ENCODE results near the gene PRSS1. TPM values are rescaled to one million over a fixed set of nuclear protein-coding genes. Genes with fewer than 3 reads are reported as not detected.
A peak's percentile ranks its signal among the peaks of the same experiment; 100 is the strongest.

The PRSS1 gene
- total and polyA plus RNA-seq, 2 experiments from 2014 or later = not detected

GRCh38 chr7:142709921-142710320, 39.4 kb upstream of the PRSS1 start (continued):
- TF ChIP-seq ZNF462 (CRISPR knock-in tag; IDR thresholded peaks at IDR 0.05) = no peak

GRCh38 chr7:142711196-142711595, 38.1 kb upstream of the PRSS1 start:
- Histone ChIP-seq H3K9me2 (ENCODE audit: insufficient read depth) (peaks cover 3% of the 10 kb centered on the region; the same call in 1 of the 2 replicates), H3K4me1 (ENCODE audit: insufficient read depth) (peaks cover 38% of the 10 kb centered on the region), H3F3A (replicated peaks; ENCODE audit: low read depth) (no peaks in the 10 kb centered on the region), H3K36me3 (ENCODE audit: insufficient read depth) (no peaks in the 10 kb centered on the region), H3K4me2 (peak overlapping the region; percentile 36), H2AFZ (no peak overlapping the region), H3K79me2 (replicated peaks; ENCODE audit: insufficient read depth) (no peaks in the 10 kb centered on the region), H3K27me3 (ENCODE audit: insufficient read depth) (no peaks in the 10 kb centered on the region), H3K27ac (ENCODE audit: low read depth) (no peak overlapping the region), H4K20me1 (replicated peaks; ENCODE audit: insufficient read depth) (no peaks in the 10 kb centered on the region), H3K4me3 (no peak overlapping the region)
- peaks cover 37% of the 10 kb centered on the region for H3K4me1 Mint-ChIP-seq
- no peaks in the 10 kb centered on the region for H3K36me3 Mint-ChIP-seq (ENCODE audit: low read depth)
- H3K27me3 Mint-ChIP-seq (ENCODE audit: insufficient read depth, low read depth, poor library complexity) = no peaks in the 10 kb centered on the region
- H3K4me3 Mint-ChIP-seq = no peak overlapping the region
- ATAC-seq = peak; percentile 31; the same call in 1 of the 3 replicates
- TF ChIP-seq ZNF114 (CRISPR knock-in tag; IDR thresholded peaks at IDR 0.05) = no peak
- TF ChIP-seq EZH2phosphoT487 (IDR thresholded peaks at IDR 0.05; ENCODE audit: unreplicated experiment) = no peak
- TF ChIP-seq CREB1 (CRISPR knock-in tag; IDR thresholded peaks at IDR 0.05; ENCODE audit: low read depth) = no peak
- no peak for TF ChIP-seq JUNB (IDR thresholded peaks at IDR 0.05; ENCODE audit: unreplicated experiment)
- no peak for TF ChIP-seq REST (IDR thresholded peaks at IDR 0.05; ENCODE audit: unreplicated experiment)
- no peak for TF ChIP-seq ETS1 (IDR thresholded peaks at IDR 0.05)
- peak overlapping the region; percentile 63; the same call in 1 of the 2 replicates for H3K27ac Mint-ChIP-seq
- DNase-seq (ENCODE audit: low spot score) = no peak
- no peaks in the 10 kb centered on the region; the same call in 2 of the 3 replicates for H3K9me3 Mint-ChIP-seq

Measured in GM23338 (cell line).